ENCODE results near the gene GRM8. TPM values are rescaled to one million over a fixed set of nuclear protein-coding genes. Genes with fewer than 3 reads are reported as not detected.

Gene GRM8
- total RNA-seq, 2 experiments from 2014 or later = not detected

DNA sequence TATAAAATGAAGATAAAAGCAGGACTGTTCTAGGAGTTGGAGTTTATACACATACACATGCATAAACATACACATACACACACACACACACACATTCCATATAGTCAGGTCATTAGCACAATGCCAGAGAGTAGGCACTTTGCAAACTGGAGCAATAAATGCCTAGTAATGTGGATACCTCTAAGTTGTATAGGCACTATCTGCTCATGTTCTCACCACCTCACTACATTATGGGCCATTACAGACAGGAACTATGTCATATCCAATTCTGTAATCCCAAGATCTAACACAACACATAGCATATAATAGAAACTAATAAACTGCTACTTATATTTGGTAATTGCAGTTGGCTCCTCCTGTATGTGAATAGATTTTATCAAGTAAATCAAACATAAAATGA lies 115.6 kb downstream of the GRM8 start:
- Histone ChIP-seq H3K9me2 (ENCODE audit: insufficient read depth, low read length) (no peaks in the 10 kb centered on the region), H2AFZ (ENCODE audit: low read length) (no peak overlapping the region), H3K4me2 (ENCODE audit: low read length) (no peak overlapping the region), H4K20me1 (ENCODE audit: insufficient read depth, low read length) (no peaks in the 10 kb centered on the region), H3K79me2 (ENCODE audit: insufficient read depth, low read depth, low read length) (no peaks in the 10 kb centered on the region), H3K36me3 (ENCODE audit: insufficient read depth, low read length) (no peaks in the 10 kb centered on the region), H3K4me1 (ENCODE audit: insufficient read depth, low read length, poor library complexity, severe bottlenecking) (no peaks in the 10 kb centered on the region), H3K4me3 (ENCODE audit: low read depth, low read length, poor library complexity, severe bottlenecking) (no peak overlapping the region), H3K9me3 (ENCODE audit: low read length) (no peaks in the 10 kb centered on the region), H3K27ac (ENCODE audit: low read depth, low read length, poor library complexity, severe bottlenecking) (no peak overlapping the region)
- TF ChIP-seq EZH2phosphoT487 (IDR thresholded peaks at IDR 0.05; ENCODE audit: borderline replicate concordance, low read depth, low read length) (no peak), CTCF (conservative IDR thresholded peaks at IDR 0.05; ENCODE audit: low read length) (no peak)
- intact Hi-C loops (cut with micrococcal nuclease; ENCODE audit: unreplicated experiment) = no loop called here
- BruUV-seq (replicated peaks) = no TSS peak
- ChIA-PET POLR2A (interaction anchor here (0.6 kb wide), 1 partner anchor 312 kb away, joined by 3 read pairs; no protein-coding TSS in a partner anchor), CTCF (ENCODE audit: unreplicated experiment) (no interaction called here)
- no peak for DNase-seq (ENCODE audit: low spot score)

DNA sequence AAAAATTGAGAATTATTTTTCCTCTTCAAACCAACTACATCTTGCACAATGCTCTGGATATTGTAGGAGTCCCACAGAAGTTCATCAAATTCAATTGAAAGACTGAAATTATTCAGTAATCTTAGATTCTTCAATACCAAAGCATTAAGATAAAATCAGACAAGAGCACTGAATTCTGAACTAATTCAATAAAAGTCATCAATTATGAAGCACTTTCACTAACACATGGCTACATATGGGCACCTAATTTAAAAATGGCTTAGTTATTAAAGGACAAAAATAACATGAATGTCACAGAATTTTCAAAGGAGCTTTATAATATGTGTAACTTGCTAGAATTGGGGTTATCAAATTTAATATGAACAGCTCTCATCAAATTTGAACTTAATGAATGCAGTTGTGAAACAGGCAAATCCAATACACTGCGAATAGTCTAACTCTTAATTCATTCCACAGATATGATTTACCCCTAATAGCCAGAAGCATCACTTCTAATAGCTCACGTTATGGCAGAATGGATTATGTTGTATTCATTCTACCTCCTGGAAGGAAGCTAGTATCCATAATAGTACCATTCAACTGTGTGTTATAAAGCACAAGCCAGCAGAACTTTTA lies 116.8 kb downstream of the GRM8 start:
- no peak for DNase-seq (ENCODE audit: low spot score)
- no peak overlapping the region for H3K4me3 ChIP-seq (ENCODE audit: low read depth, low read length, poor library complexity, severe bottlenecking)
- H3K9me3 ChIP-seq (ENCODE audit: low read length) = no peaks in the 10 kb centered on the region
- intact Hi-C loops (cut with micrococcal nuclease; ENCODE audit: unreplicated experiment) = no loop called here
- H3K9me2 ChIP-seq (ENCODE audit: insufficient read depth, low read length) = no peaks in the 10 kb centered on the region
- POLR2A ChIA-PET = interaction anchor here (0.6 to 1.2 kb wide), 2 partner anchors 18 to 44 kb away, joined by 3 to 4 read pairs; no protein-coding TSS in a partner anchor
- no peaks in the 10 kb centered on the region for H4K20me1 ChIP-seq (ENCODE audit: insufficient read depth, low read length)
- H2AFZ ChIP-seq (ENCODE audit: low read length) = no peak overlapping the region
- no peaks in the 10 kb centered on the region for H3K36me3 ChIP-seq (ENCODE audit: insufficient read depth, low read length)
- no peaks in the 10 kb centered on the region for H3K4me1 ChIP-seq (ENCODE audit: insufficient read depth, low read length, poor library complexity, severe bottlenecking)
- BruUV-seq (replicated peaks) = no TSS peak
- no peak overlapping the region for H3K27ac ChIP-seq (ENCODE audit: low read depth, low read length, poor library complexity, severe bottlenecking)
- CTCF ChIA-PET (ENCODE audit: unreplicated experiment) = no interaction called here
- H3K79me2 ChIP-seq (ENCODE audit: insufficient read depth, low read depth, low read length) = no peaks in the 10 kb centered on the region
- H3K4me2 ChIP-seq (ENCODE audit: low read length) = no peak overlapping the region
- TF ChIP-seq EZH2phosphoT487 (IDR thresholded peaks at IDR 0.05; ENCODE audit: borderline replicate concordance, low read depth, low read length) (no peak), CTCF (conservative IDR thresholded peaks at IDR 0.05; ENCODE audit: low read length) (no peak)

- no peaks in the 10 kb centered on the region for H3K4me1 ChIP-seq (ENCODE audit: insufficient read depth, low read length, poor library complexity, severe bottlenecking)
- H3K9me3 ChIP-seq (ENCODE audit: low read length) = no peaks in the 10 kb centered on the region
- no peak overlapping the region for H3K4me3 ChIP-seq (ENCODE audit: low read depth, low read length, poor library complexity, severe bottlenecking)
- CTCF ChIA-PET (ENCODE audit: unreplicated experiment) = no interaction called here
- no TSS peak for BruUV-seq (replicated peaks)
- H3K27ac ChIP-seq (ENCODE audit: low read depth, low read length, poor library complexity, severe bottlenecking) = no peak overlapping the region
- no peak overlapping the region for H2AFZ ChIP-seq (ENCODE audit: low read length)
- H3K36me3 ChIP-seq (ENCODE audit: insufficient read depth, low read length) = no peaks in the 10 kb centered on the region
- TF ChIP-seq CTCF (conservative IDR thresholded peaks at IDR 0.05; ENCODE audit: low read length) (no peak), EZH2phosphoT487 (IDR thresholded peaks at IDR 0.05; ENCODE audit: borderline replicate concordance, low read depth, low read length) (no peak)
- H4K20me1 ChIP-seq (ENCODE audit: insufficient read depth, low read length) = no peaks in the 10 kb centered on the region
- no peaks in the 10 kb centered on the region for H3K79me2 ChIP-seq (ENCODE audit: insufficient read depth, low read depth, low read length)
- DNase-seq (ENCODE audit: low spot score) = no peak
- POLR2A ChIA-PET = no interaction called here
- intact Hi-C loops (cut with micrococcal nuclease; ENCODE audit: unreplicated experiment) = no loop called here
- no peaks in the 10 kb centered on the region for H3K9me2 ChIP-seq (ENCODE audit: insufficient read depth, low read length)
- H3K4me2 ChIP-seq (ENCODE audit: low read length) = no peak overlapping the region
Observed at GRCh38 chr7:127123220-127123619, 129.5 kb downstream of the GRM8 start.
